ENCODE data around the gene AKR1C1.
"Not testable (repeated sequence)": the region's sequence is repeated elsewhere in the genome, so short reads cannot be mapped to it uniquely, and the experiment has no call there.

AKR1C1 gene

DNA sequence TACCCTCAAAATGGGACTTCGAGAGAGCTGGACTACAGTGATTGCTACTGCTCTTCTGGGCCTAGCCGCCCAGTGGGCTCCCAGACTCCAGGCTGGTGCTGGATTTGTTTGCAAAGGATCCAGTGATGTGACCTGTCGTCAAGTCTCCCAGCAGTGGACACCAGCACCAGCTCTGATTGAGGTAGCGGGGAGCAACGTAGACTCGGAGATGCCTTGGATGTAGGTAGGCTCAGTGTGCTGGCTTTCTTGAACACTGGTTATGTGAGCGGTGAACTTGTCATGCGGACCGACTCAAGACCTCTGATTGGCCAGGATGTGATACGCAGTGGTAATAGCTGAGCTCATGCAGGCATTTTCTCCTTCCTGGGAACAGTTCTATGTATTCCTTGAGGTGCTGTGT lies 21.0 kb downstream of the AKR1C1 start:
- no peak for DNase-seq

DNA sequence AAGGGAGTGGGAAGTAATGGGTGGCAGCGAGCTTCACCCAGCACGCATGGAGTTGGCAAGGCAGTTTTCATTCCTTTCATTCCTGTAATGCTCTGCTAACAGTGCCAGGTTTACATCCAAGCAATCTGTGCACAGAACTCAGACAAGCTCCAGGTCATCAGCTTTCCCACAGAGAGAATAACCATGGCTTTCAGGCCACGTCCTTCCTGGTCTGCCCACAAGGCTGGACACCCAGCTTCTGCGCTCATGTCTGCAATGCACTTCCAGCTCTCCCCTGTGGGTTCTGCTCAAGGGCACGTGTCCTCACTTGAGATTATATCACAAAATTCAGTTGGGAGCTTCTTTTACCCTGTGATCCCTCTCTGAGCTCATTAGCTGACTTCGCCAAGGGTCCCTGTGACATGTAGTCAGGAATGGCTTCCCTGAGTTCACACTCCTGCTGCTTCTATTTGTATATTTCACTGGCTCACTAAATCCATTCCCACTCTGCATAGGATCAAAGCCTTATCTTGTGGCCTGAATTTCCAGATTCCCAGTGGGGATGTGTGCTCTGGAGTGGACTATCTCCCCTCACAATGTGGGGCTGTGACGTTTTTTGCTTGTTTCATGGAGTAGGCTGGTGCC lies 21.9 kb downstream of the AKR1C1 start:
- DNase-seq = no peak

DNA sequence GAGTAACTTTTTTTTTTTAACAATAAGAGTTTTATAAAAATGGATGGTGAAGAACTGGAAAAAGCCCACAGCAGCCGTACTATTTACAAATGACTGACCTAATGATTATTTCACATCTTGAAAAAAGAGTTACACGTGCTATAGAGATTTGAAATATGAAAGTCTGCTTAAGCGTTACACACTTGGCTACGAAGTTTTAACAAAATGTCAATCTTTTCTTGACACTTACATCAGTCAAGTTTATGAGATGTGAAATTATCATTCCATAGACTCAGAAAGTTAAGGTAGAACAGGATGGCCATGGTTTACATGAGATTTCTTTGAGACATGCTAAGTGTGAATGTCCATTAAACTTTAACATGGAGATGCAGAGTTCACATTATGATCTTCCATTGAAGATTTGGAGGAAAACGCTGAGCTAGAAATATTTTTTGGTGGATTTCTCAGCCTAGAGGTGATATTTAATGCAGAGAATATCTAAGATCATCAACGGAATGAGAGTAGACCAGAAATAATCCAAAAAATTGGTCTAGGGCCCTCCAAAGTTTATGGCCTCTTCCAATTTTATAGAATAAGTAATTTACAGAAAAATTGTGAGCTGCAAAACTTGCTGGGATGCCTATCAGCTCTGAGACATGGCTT lies 24.9 kb downstream of the AKR1C1 start:
- not testable (repeated sequence) for DNase-seq

DNA sequence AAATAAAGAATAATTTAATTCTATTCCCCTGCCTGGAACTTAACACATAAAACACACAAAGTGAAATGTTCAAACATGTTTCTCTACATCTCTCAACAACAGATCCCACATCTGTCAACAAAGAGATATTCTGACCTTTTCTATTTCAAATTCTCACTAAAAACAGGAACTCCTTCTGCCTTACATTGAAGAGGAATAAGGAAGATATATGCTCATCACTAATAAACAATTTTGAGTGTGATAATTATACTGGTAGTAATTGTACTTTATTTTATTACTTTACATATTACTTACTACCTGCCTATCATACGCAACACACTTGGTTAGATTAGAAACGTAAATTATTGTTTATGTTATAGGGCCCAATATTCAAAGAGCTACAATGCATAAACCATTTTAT lies 27.0 kb downstream of the AKR1C1 start:
- DNase-seq = no peak

DNA sequence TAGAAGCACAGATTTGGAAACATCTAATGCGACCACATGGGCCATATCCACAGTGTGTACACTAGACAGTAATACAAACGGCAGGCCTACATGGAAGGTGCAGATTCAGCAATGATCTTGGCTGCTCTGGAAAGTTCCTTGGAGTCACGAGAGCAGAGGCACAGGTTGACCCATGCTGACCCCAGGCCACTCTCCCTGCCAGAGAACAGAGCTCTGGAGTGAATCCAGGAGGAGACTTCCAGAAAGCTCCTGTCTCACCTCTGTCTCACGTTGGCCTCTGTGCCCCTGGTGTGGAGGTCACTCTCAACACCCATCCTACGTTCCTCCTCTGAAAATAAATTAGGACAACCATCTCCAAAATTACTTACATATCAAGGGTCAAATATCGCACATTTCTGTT lies 28.2 kb downstream of the AKR1C1 start:
- DNase-seq = not testable (repeated sequence)

DNA sequence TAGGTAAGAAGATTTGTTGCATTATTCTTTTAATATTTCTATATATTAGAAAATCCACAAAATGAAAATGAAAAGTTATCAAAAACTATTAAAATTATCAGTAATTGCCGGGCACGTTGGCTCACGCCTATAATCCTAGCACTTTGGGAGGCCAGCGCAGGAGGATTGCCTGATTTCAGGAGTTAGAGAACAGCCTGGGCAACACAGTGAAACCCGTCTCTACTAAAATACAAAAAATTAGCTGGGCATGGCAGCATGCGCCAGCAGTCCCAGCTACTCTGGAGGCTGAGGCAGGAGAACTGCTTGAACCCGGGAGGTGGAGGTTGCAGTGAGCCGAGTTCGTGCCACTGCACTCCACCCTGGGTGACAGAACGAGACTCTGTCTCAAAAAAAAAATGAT lies 29.3 kb downstream of the AKR1C1 start:
- DNase-seq = not testable (repeated sequence)

DNA sequence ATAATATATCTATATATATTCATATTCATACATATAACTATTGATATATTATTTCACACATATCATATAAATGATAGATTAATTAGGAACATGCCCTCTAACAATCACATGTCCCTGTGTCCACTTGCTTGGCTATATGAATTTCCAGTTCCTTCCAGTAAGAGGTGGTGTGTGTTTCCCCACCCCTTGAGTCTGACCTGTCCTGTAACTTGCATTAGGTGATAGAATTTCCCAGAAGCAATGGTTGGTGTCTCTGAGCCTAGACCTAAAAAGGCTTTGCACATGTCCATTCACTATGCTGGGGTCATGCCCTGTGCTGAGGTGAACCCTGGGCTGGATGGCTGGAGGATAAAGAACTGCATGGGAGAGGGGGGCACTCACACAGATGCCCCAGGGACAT lies 31.0 kb downstream of the AKR1C1 start:
- not testable (repeated sequence) for DNase-seq

DNA sequence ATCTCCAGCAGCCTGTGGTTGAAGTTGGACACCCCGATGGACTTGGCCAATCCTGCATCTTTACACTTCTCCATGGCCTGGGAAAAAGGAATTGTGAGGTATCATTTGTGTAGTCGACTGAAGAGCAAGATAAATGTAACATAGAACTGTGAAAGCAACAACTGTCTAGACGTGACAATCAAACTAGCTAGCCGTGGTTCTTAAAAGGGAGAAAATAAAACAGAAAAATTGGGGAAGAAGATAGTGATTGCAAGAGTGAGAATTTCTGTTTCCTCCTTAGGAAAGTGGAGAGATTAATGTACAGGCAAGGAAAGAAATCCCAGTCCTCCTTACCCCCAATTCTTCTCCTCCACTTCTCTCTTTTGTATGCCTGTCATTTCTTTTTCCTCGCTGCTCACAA lies 35.5 kb downstream of the AKR1C1 start:
- no peak for DNase-seq

DNA sequence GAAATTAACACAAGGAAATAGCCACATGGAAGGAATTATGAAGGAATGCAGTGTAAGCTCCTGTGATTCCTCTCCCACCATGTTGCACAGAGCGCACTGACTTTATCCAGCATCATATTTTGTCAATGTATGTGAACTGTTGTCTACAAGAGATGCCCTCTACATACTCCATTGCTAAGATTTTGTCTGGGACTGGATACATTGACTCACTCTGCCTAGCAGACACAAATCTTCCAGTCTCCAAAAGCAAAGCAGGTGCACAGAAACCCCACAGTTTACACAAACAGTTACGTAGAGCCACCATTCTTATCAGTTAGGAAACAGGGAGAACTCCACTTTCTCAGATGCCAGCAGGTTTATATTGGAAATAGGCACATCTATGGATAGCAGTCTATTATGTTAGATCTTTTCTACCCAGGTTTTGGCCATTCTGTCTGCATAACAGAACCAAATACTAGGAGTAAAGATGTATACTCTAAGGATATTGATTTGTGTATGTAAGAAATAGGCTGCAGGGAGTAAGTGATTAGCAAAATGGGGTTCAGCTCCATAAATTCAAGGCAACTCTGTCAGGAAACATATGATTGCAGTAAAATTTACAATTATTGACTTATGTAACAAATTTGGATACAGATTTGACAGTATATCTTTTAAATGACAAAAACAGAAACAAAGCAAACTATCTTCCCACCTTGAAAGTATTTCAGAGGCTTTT lies 39.0 kb downstream of the AKR1C1 start:
- no peak for DNase-seq

DNA sequence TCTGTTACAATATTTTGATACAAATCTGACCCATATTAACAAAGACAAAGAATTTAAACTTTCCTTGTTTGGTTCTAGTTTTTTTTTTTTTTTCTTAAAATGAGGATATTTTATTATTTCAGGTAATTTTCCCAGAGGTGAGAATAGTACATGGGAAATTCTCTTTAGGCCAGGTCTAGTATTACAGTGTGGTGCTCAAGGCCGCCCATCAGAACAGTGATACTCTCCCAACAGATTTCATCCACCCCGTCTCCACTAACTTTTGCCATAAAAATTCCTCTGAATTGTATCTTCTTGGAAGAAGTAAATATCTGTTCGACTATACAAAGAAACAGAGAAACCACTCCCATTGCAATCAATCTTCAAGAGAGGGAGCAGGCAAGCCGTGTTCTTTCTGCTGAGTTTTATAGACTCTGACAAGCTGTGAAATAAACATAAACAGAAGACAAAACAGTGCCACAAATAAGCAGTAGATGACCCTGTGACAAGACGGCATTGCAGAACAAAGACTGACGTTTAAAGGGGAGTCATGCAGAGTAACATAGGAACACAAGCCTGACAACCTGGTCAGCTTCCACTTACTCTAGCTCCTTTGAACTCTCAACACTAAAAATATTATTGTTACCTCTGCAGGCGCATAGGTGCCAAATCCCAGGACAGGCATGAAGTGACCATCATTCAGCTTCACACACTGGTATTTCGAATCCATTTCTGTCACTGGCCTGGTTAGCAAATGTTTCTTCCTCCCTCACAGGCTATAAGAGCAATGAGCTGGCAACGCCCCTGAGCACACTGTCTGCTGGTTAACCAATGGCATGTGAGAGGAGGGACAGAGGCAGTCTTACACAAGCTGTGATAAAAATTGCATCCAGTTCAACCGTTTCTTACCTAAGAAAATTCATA lies 40.2 kb downstream of the AKR1C1 start, which contains the start of gene AKR1C2:
Gene AKR1C2, minus strand, starts transcription at position 731 of the 903 bp plus-strand sequence. Its CDS starts 22 bp downstream, at position 709.
- DNase-seq = not testable (repeated sequence)

DNA sequence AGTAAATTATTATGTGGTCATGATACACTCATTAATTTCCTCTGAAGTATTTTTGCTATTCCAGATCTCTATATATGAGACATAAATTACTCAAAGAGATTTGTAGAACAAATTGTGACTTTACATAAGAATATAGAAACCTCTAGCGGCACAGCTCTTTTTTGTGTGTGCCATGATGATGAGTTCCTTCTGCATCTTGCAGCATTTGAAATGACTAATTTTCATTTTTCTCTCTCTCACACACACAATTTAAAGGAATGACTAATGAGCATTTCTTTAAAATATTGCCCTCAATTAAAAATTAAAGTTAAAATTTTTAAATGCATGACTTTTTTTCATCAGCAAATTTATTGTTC lies 40.8 kb downstream of the AKR1C1 start:
- DNase-seq = not testable (repeated sequence)

DNA sequence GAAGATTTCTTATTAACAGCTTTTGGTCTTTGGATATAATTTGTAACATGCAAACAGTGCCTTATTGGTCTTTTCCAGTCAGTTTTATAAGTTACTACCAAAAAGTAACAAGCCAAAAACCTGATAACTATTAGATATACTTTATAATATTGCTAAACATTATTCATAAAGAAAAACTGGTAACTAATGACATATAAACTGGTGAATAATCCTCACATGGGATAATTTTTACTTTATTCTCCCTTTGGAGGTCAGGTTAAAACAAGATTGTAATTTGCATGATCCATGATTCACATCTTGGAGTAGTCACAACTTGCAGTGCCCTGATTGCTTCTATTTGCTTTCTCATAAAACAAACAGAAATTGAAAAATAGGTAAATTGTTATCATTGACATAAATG lies 41.3 kb downstream of the AKR1C1 start:
- not testable (repeated sequence) for DNase-seq

DNA sequence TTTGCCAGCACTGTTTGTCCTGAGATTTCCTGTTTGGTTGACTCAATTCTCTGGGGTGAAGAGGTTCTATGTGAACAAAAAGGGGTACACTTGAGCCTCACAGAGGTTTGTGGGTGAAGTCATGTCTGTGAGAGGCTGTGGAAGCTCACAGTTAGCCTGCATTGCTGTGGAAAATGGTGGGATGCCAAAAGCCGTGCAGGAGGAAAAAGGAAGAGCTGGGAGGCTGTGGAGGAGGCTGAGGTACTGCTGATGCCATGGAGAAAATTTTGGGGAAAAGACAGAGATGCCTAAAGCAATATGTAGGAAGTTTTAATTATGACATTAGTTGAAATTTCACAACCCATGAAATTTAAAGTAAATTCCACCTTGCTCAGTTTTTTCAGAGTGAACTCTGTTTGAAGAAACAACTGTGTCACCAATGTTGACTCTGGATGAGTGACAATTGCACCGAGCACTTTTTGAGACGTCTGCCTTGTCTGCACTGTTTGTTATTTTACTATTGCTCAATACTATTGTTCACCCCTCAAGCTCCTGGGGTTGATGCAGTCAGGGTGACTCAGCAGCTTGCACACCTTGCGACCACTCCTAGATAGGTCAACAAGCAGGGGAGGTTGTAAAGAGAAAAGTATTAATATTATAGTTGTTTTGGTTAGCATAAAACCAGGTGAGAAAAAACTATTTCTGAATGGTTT lies 45.8 kb downstream of the AKR1C1 start:
- not testable (repeated sequence) for DNase-seq

DNA sequence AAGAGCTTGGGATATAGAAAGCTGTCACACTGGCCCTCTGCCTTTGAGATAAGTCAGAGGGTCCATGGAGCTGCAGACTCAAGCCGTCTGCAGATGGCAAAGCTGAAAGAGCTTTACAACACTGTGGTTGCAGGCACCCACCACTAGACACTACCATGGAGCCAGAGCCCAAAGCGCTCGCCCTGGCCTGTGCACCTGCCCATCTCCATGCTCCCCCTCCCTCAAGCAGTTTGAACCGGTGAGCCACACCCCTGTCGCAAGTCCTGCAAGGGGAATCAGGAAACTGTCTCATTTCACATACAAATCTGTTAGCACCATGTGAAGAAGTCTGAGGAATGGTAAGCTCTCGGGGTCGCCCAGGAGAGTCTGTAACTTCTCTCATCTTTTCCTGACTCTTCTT lies 46.8 kb downstream of the AKR1C1 start:
- not testable (repeated sequence) for DNase-seq

DNA sequence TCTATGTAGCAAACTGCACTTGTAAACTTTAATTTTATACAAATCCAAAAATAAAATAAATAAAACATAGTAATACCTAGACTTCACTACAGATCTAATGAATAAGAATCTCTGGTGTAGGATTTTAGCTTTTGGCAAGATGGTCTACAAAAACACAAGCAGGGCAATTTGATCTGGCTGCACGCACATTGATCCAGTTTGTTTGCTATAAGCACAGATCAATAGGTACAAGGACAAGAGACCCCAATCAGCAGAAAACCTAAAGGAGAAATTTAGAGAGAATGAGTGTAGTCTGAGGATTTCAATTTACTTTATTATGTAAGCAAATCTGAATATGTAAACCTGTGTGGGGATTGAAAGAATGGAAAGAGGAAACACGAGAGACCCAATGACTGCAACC lies 48.2 kb downstream of the AKR1C1 start:
- DNase-seq = not testable (repeated sequence)

DNA sequence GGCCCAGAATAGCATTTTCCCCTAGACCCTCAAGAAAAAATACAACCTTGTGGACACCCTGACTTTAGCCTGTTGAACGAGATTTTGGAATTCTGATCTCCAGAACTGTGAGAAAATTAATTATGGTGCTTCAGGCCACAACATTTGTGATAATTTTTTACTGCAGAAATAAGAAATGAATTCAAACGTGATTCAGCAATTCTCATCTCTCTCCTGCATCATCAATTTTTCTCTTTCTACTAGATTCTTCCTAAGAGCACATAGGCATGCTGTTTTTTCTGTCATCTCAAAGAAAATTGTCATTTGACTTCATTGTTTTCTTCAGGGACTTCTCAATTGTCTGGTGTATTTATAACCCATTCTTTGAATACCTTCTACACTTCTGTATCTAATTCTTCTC lies 49.4 kb downstream of the AKR1C1 start:
- no peak for DNase-seq

DNA sequence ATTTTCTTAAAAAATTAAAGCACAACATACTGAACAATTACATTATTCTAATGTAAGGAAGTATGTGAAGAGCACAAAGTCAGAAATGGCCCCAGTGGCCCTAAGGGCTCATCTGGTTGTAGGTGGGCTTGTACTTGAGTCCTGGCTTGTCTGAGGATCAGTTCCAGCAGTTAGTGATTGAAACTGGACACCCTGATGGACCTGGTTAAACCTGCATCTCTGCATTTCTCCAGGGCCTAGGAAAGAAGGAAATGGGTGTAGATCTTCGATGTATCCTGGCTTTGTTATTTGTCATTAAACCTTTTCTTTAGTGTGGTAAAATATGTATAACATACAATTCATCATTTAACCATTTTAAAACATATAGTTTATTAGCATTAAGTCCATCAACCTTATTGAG lies 50.2 kb downstream of the AKR1C1 start:
- DNase-seq = no peak

DNA sequence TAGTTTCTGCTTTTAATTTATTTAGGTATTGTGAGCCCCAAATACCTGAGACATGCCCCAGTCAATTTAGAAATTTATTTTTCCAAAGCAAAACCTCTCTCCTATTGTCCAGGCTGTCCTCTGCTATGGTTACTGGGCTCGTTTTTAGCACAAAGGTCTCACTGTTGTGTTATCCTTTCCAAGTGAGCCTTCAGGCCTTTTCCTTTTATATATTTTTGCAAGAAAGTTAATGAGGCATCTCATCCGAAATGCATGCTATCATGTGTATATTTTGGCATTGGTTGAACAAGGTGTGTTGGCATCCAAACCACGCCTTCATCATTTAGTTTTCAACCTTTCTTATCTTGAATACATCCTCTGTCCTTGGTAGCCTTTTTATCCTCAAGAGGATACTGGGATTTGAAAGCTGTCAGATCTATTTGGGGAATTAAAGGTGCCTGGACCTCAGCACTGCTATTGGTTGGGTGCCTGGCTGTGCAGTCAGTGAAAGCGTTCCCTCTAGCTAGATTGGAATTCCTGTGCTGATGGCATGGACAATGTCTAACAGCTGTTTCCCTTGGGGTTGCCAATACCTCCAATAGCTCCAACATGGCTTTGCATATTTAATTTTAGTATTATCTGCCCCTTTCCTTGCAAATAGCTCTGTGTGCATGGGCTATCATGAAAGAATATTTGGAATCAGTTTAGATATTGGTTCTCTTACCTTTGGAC lies 51.1 kb downstream of the AKR1C1 start:
- not testable (repeated sequence) for DNase-seq

DNA sequence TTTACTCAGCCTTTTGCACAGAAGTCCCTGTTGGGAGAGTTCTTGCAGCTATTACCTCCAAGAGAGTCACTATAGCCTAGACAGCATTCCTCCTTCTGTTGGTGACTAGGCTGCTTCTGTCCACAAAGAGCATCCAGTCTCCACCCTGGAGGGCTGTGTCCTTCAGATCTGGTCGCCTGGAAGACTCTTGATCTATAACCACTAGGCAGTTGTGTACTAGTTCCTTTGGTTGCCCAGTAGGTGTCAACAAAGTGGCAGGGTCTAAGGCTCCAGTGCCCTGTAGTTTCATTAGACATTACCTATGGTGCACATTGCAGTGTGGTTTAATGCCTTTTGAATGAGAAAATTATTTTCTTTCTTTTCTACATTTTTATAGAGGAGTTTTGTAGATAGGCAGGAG lies 51.7 kb downstream of the AKR1C1 start:
- no peak for DNase-seq

DNA sequence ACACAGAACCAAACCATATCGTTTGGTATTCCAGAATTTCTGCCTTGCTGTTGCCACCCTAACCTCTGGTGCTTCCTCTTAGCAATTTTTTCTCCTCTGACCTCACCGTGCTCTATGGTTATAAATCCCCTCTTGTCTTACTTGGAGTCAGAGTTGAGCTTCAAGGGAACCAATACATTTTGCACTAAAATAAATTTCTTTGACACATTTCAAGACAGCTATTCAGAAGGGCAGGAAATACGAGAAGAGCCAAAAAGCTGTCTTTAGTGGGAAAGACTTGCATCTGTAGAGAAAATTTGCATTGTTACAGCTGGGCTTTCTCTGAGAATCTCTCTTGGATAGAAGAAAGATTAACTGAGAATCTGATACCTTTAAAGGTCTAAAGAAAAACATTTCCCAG lies 54.9 kb downstream of the AKR1C1 start:
- no peak for DNase-seq

DNA sequence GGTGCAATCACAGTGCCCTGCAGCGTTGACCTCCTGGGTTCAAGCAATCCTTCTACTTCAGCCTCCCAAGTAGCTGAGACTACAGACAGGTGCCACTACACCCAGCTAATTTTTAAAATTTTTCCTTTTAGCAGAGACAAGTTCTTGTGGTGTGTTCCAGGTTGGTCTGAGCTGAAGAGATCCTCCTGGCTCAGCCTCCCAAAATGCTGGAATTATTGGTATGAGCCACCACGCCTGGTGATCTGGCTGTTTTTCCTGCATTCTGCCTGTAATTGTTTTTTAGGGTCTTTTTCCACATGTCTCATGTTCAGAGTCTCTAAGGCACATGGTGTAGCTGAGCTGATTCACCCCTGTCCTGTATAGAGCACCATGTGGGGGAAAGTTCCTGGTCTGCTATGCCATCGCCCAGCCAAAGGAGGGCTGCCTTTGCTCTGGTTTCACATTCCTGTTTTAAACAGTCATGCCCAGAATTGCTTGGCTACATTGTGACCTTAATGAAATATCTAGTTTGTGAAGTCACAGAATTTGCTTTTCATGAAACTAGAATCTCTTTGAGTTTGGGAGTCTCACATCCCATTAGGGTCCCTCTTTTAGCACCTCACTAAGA lies 55.6 kb downstream of the AKR1C1 start:
- DNase-seq = not testable (repeated sequence)
